SU-DHL-6 (cell line): Measurements from ENCODE around the gene SMAD7.

Experiments
- EZH2phosphoT487 ChIP-seq: fragments of 200-600 bp; sonication (generic), shearing (Covaris generic); conservative IDR thresholded peaks from 2 replicates; pipeline ENCODE4 v1.6.1; 2018; ENCODE audit warnings: mild to moderate bottlenecking, antibody characterized with exemption, low read length, moderate library complexity, mixed read lengths
- TF ChIP-seq, protein P1 (sequence below): fragments of 200-600 bp; sonication (generic); IDR thresholded peaks from one replicate; pipeline ENCODE4 v1.5.1; 2017; ENCODE audit warnings: antibody characterized with exemption, mild to moderate bottlenecking, low read length, moderate library complexity; ENCODE audit not compliant: insufficient read depth, poor library complexity, severe bottlenecking

- TF ChIP-seq, protein P1, sequence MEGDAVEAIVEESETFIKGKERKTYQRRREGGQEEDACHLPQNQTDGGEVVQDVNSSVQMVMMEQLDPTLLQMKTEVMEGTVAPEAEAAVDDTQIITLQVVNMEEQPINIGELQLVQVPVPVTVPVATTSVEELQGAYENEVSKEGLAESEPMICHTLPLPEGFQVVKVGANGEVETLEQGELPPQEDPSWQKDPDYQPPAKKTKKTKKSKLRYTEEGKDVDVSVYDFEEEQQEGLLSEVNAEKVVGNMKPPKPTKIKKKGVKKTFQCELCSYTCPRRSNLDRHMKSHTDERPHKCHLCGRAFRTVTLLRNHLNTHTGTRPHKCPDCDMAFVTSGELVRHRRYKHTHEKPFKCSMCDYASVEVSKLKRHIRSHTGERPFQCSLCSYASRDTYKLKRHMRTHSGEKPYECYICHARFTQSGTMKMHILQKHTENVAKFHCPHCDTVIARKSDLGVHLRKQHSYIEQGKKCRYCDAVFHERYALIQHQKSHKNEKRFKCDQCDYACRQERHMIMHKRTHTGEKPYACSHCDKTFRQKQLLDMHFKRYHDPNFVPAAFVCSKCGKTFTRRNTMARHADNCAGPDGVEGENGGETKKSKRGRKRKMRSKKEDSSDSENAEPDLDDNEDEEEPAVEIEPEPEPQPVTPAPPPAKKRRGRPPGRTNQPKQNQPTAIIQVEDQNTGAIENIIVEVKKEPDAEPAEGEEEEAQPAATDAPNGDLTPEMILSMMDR: no peak
- TF ChIP-seq EZH2phosphoT487: no peak
Measured at GRCh38 chr18:48910972-48911545, 39.7 kb downstream of the SMAD7 start.
